Measurements from ENCODE around the gene RAB3C.
A peak's percentile ranks its signal among the peaks of the same experiment; 100 is the strongest.

RAB3C gene

DNA sequence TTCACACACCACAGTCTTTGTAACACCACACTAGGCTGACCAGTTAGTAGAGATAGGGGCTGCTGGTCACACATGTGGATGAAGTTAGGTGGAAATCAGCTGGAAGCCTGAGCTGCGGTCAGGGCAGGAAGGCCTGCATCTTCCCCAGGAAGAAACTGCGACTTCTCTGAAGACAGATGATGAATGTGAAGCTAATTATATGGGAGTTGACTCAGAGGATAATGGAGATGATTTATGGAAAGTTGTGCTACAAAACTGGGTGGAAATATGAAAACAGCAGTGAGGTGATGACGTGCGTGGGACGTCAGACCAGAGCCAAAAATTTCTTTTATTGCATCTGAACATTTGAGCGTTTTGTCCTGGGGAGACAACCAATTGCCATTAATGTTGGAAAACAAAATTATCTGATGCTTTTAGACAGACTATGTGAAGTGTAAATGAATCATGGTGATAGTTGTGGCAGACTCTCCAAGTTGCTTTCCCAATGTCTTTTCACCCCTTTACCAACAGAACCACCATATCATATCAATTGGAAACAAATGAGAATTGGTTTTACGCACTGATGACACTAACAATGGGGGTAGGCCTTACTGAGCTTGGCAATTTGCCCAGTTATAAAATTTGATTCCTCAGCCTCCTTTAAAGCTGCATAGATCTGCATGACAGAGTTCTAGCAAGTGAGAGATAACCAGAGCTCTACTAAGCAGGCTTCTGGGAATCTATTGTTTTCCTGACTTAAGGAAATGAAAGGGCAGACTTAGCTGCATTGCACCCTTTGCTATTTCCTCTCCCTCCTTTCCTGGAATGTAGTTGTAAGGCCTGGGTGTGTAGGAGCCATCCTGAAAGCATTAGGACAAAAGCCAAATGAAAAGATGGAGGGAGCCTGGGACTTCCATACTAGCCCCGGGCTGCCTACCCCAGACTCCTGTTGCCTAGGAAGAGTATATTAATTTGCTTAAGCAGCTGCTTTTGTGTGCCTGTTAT lies 84.0 kb downstream of the RAB3C start:
- no peaks in the 10 kb centered on the region for H3K4me1 ChIP-seq
- no peak overlapping the region for H3K4me3 ChIP-seq
- no peaks in the 10 kb centered on the region for H3K9me3 ChIP-seq (replicated peaks in 1 of 11)
- no peaks in the 10 kb centered on the region for H3K36me3 ChIP-seq
- TF ChIP-seq Cebpa-rat (IDR thresholded peaks at IDR 0.05), result no peak
- no peaks in the 10 kb centered on the region for H3K27me3 ChIP-seq
- H3K9ac ChIP-seq, result no peak overlapping the region
- no peak overlapping the region for H3K4me2 ChIP-seq
- H3K27ac ChIP-seq, result no peak overlapping the region
- no peaks in the 10 kb centered on the region for H4K20me1 ChIP-seq

DNA sequence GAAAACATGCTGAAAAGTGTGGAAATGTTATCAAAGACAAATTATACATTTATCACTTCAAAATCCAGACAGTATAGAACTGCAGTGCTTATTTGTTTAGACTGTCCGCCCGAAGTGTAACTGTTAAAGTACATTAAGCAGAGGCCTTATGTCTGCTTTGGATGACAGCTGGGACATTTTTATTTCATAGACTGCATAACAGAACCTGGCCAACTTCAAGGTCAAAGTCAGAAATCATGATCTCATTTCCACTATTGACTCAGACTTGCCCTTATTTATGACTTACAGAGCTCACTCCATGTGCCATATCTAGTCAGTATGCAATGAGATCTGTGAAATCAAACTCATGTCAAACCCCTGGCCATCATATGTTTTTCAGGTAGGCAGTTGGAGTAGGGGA lies 87.7 kb downstream of the RAB3C start:
- Histone ChIP-seq H3K36me3 (no peaks in the 10 kb centered on the region), H3K4me1 (peaks cover 0 to 9% (median 7%) of the 10 kb centered on the region in 10 experiments; a peak in 13 of 20 replicates), H3K27ac (no peak overlapping the region), H3K4me3 (no peak overlapping the region), H4K20me1 (no peaks in the 10 kb centered on the region), H3K27me3 (no peaks in the 10 kb centered on the region), H3K9ac (no peak overlapping the region), H3K4me2 (no peak overlapping the region), H3K9me3 (replicated peaks in 1 of 11) (no peaks in the 10 kb centered on the region)
- no peak for TF ChIP-seq Cebpa-rat (IDR thresholded peaks at IDR 0.05)

DNA sequence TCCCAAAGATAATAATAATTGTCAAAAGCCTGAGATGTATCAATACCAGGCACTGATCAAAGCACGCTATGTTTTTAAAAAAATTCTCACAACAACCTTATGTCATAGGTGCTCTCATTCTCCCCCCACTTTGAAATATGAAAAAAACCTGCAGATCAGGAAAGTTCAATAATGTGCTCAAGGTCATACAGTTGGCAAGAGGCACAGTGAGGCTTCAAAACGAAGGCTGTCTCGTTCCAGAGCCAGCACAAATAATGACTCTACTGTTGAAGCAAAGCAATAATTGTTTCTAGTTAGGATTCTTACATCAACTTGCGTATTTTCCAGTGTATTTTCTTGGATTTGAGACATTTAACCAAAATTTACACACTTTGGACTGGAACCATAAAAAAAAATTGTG lies 88.3 kb downstream of the RAB3C start:
- no peaks in the 10 kb centered on the region for H3K27me3 ChIP-seq
- no peak overlapping the region for H3K4me2 ChIP-seq
- no peak overlapping the region for H3K9ac ChIP-seq
- no peak for TF ChIP-seq Cebpa-rat (IDR thresholded peaks at IDR 0.05)
- no peak overlapping the region for H3K4me3 ChIP-seq
- no peak overlapping the region for H3K27ac ChIP-seq
- H4K20me1 ChIP-seq, result no peaks in the 10 kb centered on the region
- H3K4me1 ChIP-seq, result peaks cover 0 to 15% (median 11%) of the 10 kb centered on the region in 10 experiments; a peak in 13 of 20 replicates
- no peaks in the 10 kb centered on the region for H3K9me3 ChIP-seq (replicated peaks in 1 of 11)
- no peaks in the 10 kb centered on the region for H3K36me3 ChIP-seq

DNA sequence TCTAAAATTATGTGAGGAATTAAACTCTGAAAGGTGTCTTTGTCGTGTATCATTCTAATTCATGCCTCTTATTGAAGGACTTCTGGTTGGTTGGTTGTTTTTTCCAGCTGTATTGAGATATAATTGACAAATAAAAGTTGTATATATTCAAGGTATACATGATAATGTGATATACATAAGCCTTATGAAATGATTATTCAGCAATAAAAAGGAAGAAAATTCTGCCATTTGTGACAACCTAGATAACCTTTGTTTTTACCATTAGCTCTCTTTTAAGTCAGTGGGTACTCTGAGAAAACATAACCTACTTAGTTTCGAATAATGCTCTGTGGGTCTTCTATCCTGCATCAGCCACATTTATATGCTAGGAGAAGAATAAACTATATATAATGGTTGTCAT lies 89.6 kb downstream of the RAB3C start:
- Histone ChIP-seq H3K36me3 (no peaks in the 10 kb centered on the region), H3K9ac (no peak overlapping the region), H3K4me2 (no peak overlapping the region), H3K9me3 (replicated peaks in 1 of 11) (no peaks in the 10 kb centered on the region), H3K27ac (no peak overlapping the region), H3K4me3 (no peak overlapping the region), H4K20me1 (no peaks in the 10 kb centered on the region), H3K27me3 (no peaks in the 10 kb centered on the region), H3K4me1 (peaks cover 0 to 17% (median 11%) of the 10 kb centered on the region in 10 experiments; a peak in 13 of 20 replicates)
- no peak for TF ChIP-seq Cebpa-rat (IDR thresholded peaks at IDR 0.05)

DNA sequence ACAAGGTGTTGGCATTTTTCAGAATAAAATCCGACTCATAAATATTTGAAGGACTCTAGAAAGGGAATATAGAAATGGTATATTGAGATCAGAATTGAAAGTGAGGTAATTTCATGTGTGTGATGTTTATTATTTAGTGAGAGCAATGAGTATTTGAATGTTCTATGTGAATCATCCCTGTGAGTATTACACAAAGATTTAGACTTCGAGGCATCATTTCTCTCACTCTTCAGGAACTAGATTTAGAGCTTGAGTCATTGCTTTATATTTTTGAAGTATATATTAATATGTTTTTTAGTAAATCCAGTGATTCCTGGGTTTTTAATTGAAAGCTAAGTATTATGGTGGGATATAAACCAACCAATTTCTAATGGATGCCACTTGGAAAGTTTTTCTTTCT lies 91.2 kb downstream of the RAB3C start:
- Histone ChIP-seq H3K4me2 (no peak overlapping the region), H3K9me3 (replicated peaks in 1 of 11) (no peaks in the 10 kb centered on the region), H3K4me1 (peaks cover 0 to 17% (median 11%) of the 10 kb centered on the region in 10 experiments; a peak in 13 of 20 replicates), H3K27me3 (no peaks in the 10 kb centered on the region), H3K27ac (no peak overlapping the region), H3K36me3 (no peaks in the 10 kb centered on the region), H3K9ac (no peak overlapping the region), H4K20me1 (no peaks in the 10 kb centered on the region), H3K4me3 (no peak overlapping the region)
- TF ChIP-seq Cebpa-rat (IDR thresholded peaks at IDR 0.05), result no peak

DNA sequence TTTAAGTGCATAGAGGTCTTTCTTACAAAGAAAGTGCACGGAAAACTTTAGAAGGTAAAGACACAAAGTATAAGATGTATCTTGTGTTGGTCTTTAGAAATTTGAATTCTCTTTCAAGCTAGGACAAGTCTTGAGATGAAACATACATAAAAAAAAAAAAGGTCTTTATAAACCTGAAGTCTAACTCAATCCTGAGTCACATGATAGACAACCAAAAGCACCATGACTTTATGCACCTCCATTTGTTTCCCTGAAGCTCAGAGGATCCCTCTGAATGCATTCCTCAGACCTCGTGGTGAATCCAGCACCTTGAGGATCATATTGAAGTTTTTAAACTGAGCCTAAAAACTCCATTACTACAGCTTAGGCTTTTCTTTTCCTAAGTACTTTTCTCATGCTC lies 91.8 kb downstream of the RAB3C start:
- Histone ChIP-seq H3K9me3 (replicated peaks in 1 of 11) (no peaks in the 10 kb centered on the region), H3K4me1 (peaks cover 0 to 17% (median 11%) of the 10 kb centered on the region in 10 experiments; a peak in 13 of 20 replicates), H3K27me3 (no peaks in the 10 kb centered on the region)

DNA sequence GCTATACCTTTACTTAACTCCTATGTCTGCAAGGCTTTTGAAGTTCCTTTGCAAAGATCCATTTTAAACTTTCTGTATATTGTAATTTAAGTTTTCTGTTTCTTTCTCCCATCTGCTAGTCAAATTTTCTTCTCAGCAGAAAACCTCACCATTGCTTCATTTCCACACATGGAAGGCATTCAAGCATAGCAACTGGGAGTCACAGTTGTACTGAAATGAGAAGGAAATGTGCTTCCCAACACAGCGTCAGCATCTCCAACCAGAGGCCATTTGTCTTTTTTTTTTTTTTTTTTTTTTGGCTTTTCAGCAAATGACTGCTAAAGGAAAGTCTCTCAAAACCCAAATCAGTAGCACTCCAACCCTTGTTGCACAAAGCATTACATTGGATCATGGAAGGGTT lies 92.5 kb downstream of the RAB3C start:
- no peak overlapping the region for H3K9ac ChIP-seq
- H3K27ac ChIP-seq, result peak overlapping the region in 7 of 11 experiments; percentile 18 to 52 (median 43); a peak in 7 of 22 replicates
- H3K9me3 ChIP-seq (replicated peaks in 1 of 11), result no peaks in the 10 kb centered on the region
- peak overlapping the region in 8 of 11 experiments; percentile 3 to 44 (median 32); a peak in 13 of 22 replicates for H3K4me2 ChIP-seq
- H3K4me1 ChIP-seq, result peaks cover 0 to 17% (median 11%) of the 10 kb centered on the region in 10 experiments; a peak in 13 of 20 replicates
- no peaks in the 10 kb centered on the region for H4K20me1 ChIP-seq
- H3K36me3 ChIP-seq, result no peaks in the 10 kb centered on the region
- H3K27me3 ChIP-seq, result no peaks in the 10 kb centered on the region
- H3K4me3 ChIP-seq, result no peak overlapping the region
- no peak for TF ChIP-seq Cebpa-rat (IDR thresholded peaks at IDR 0.05)

More for the DNA sequence above, 91.8 kb downstream of the RAB3C start:
- no peak overlapping the region for H3K9ac ChIP-seq
- no peaks in the 10 kb centered on the region for H3K36me3 ChIP-seq
- H3K4me2 ChIP-seq, result peak overlapping the region in 4 of 11 experiments; percentile 14 to 44 (median 25); a peak in 8 of 22 replicates
- H3K27ac ChIP-seq, result peak overlapping the region in 1 of 11 experiments; percentile 39; a peak in 2 of 22 replicates
- no peak for TF ChIP-seq Cebpa-rat (IDR thresholded peaks at IDR 0.05)
- H4K20me1 ChIP-seq, result no peaks in the 10 kb centered on the region
- no peak overlapping the region for H3K4me3 ChIP-seq

DNA sequence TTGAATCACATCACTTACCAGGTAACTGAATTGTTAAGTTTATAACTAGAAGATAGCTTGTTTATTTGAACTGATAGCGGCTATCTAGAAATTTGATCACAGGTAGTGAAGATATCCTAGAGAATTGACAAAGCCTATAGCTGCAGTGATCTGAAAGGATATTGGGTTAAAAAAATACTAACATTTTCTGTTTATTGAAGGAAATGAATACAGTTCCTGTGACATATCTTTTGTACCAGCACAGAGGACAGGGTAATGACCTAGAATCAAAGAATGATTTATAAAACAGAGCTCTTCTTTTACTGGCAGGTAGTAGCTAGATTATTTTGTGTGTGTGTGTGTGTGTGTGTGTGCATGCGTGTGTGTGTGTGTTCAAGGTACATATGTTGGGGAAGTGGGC lies 94.8 kb downstream of the RAB3C start:
- H3K27ac ChIP-seq, result no peak overlapping the region
- peaks cover 0 to 17% (median 11%) of the 10 kb centered on the region in 10 experiments; a peak in 13 of 20 replicates for H3K4me1 ChIP-seq
- H3K9ac ChIP-seq, result no peak overlapping the region
- TF ChIP-seq Cebpa-rat (IDR thresholded peaks at IDR 0.05), result no peak
- H3K4me3 ChIP-seq, result no peak overlapping the region
- H3K9me3 ChIP-seq (replicated peaks in 1 of 11), result no peaks in the 10 kb centered on the region
- no peaks in the 10 kb centered on the region for H3K36me3 ChIP-seq
- no peaks in the 10 kb centered on the region for H3K27me3 ChIP-seq
- H3K4me2 ChIP-seq, result no peak overlapping the region
- no peaks in the 10 kb centered on the region for H4K20me1 ChIP-seq

DNA sequence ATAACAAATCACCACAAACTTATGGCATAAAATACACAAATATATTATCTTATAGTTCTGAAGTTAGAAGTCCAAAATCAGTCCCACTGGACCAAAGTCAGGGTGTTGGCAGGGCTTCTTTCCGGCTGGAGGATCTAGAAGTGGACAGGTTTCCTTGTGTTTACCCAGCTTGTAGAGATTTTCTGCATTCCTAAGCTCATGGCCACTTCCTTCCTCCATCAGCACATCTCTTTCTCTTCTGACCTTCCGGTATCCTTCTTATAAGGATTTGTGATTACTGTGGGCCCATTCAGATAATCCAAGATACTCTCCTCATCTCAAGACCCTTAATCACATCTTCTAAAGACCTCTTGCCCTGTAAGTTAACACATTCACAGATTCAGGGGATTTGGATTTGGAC lies 97.6 kb downstream of the RAB3C start:
- H3K4me2 ChIP-seq, result no peak overlapping the region
- H3K36me3 ChIP-seq, result no peaks in the 10 kb centered on the region
- TF ChIP-seq Cebpa-rat (IDR thresholded peaks at IDR 0.05), result no peak
- no peaks in the 10 kb centered on the region for H4K20me1 ChIP-seq
- no peaks in the 10 kb centered on the region for H3K27me3 ChIP-seq
- H3K9ac ChIP-seq, result no peak overlapping the region
- no peaks in the 10 kb centered on the region for H3K9me3 ChIP-seq (replicated peaks in 1 of 11)
- no peak overlapping the region for H3K4me3 ChIP-seq
- H3K4me1 ChIP-seq, result peaks cover 0 to 10% (median 5%) of the 10 kb centered on the region in 10 experiments; a peak in 13 of 20 replicates
- no peak overlapping the region for H3K27ac ChIP-seq

Data from BLaER1 treated with 17β-estradiol and CSF1 and Interleukin-3, amounts not matched to agents 10 nM and 100 nM (cell line).